ENCODE measurements around the gene FUS. TPM values are rescaled to one million over a fixed set of nuclear protein-coding genes. Genes with fewer than 3 reads are reported as not detected.
A peak's percentile ranks its signal among the peaks of the same experiment; 100 is the strongest.
"Not testable (repeated sequence)": the region's sequence is repeated elsewhere in the genome, so short reads cannot be mapped to it uniquely, and the experiment has no call there.

The FUS gene
- total RNA-seq, 2 experiments from 2014 or later: 552 to 581 TPM

- no peak overlapping the region for H3K4me3 Mint-ChIP-seq
- H3K36me3 Mint-ChIP-seq (ENCODE audit: low read depth): no peaks in the 10 kb centered on the region
- H3K9me3 Mint-ChIP-seq: no peaks in the 10 kb centered on the region
- H3K27ac Mint-ChIP-seq: no peak overlapping the region
- peaks cover 9% of the 10 kb centered on the region for H3K27me3 Mint-ChIP-seq
- CTCF ChIA-PET: interaction anchor here (0.9 kb wide), 1 partner anchor 31 kb away, joined by 3 read pairs; the partner anchor contains the start of gene KAT8
- POLR2A ChIA-PET: no interaction called here
- H3K4me1 Mint-ChIP-seq: peaks cover 22% of the 10 kb centered on the region
- no peak for DNase-seq
These were observed 31.6 kb upstream of the FUS start for GRCh38 chr16:31148281-31148728.

- H3K4me3 Mint-ChIP-seq: no peak overlapping the region
These were observed 31.0 kb upstream of the FUS start for GRCh38 chr16:31148896-31149295.

GRCh38 chr16:31149332-31149731, 30.6 kb upstream of the FUS start:
- H3K4me1 Mint-ChIP-seq: peaks cover 15% of the 10 kb centered on the region
- no peaks in the 10 kb centered on the region for H3K36me3 Mint-ChIP-seq (ENCODE audit: low read depth)
- no peak for DNase-seq
- no peak overlapping the region for H3K4me3 Mint-ChIP-seq
- H3K27me3 Mint-ChIP-seq: peaks cover 10% of the 10 kb centered on the region
- ChIA-PET CTCF (no interaction called here), POLR2A (no interaction called here)
- H3K27ac Mint-ChIP-seq: peak overlapping the region; percentile 22
- H3K9me3 Mint-ChIP-seq: no peaks in the 10 kb centered on the region

More at GRCh38 chr16:31148896-31149295, 31.0 kb upstream of the FUS start:
- H3K36me3 Mint-ChIP-seq (ENCODE audit: low read depth): no peaks in the 10 kb centered on the region
- no peak overlapping the region for H3K27ac Mint-ChIP-seq
- H3K9me3 Mint-ChIP-seq: no peaks in the 10 kb centered on the region
- ChIA-PET POLR2A (no interaction called here), CTCF (no interaction called here)
- DNase-seq: no peak
- peaks cover 9% of the 10 kb centered on the region for H3K27me3 Mint-ChIP-seq
- peaks cover 16% of the 10 kb centered on the region for H3K4me1 Mint-ChIP-seq

DNA sequence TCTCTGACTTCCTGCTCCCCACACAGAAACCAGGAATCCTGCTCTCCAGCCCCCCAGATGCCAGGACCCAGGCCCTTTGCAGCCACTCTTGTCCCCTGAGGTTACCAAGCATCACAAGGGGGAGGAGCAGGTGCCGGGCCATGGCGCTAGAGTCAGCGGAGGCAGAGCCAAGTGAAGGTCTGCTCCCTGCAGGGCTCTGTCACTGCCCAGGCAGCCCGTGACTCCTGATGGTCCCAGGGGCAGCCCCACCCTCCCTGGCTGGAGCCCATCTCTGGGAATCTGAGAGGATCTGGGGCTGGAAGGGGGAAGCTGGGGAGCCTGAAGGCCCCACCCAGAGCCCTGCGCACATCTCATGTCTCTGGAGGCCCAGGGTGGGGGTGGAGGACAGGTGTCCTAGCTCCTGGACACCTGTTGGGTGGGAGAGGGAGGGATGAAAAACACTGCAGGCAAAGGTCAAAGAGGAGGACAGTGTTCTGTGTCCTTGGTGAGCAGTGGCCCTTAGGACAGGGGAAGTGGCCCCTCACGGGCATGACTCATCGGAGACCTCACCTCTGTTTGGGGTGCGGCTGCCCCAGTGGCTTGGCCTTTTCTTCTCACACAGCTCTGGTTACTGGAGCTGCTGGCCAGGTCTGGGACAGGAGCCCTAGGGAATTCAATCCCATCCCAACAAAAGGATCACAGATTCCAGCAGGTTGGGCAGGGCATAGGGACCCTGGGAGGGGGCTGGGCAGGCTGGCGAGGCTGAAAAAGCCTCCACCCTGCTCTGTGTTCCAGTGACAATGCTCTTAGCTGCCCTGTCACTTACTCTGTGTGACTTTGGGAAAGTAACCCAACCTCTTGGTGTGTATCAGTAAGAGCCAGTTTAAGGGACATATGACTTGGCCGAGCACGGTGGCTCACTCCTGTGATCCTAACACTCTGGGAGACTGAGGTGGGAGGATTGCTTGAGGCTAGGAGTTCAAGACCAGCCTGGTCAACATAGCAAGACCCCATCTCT, 29.7 kb upstream of the FUS start, which contains the start of gene PRSS36:
Gene PRSS36 (minus strand): TSS at position 173 of the 997 bp plus-strand sequence. CDS start 31 bp downstream, at position 142.
- H3K4me1 Mint-ChIP-seq: peaks cover 15% of the 10 kb centered on the region
- peak within 1 kb of the TSS; percentile 22 for H3K27ac Mint-ChIP-seq
- DNase-seq: no peak
- H3K36me3 Mint-ChIP-seq (ENCODE audit: low read depth): no peaks in the 10 kb centered on the region
- H3K9me3 Mint-ChIP-seq: no peaks in the 10 kb centered on the region
- no peak within 1 kb of the TSS for H3K4me3 Mint-ChIP-seq
- CTCF ChIA-PET: interaction anchor here (0.6 to 3.0 kb wide), 2 partner anchors 8 to 27 kb away, joined by 3 to 16 read pairs; no protein-coding TSS in a partner anchor
- H3K27me3 Mint-ChIP-seq: peaks cover 12% of the 10 kb centered on the region
- POLR2A ChIA-PET: no interaction called here

DNA sequence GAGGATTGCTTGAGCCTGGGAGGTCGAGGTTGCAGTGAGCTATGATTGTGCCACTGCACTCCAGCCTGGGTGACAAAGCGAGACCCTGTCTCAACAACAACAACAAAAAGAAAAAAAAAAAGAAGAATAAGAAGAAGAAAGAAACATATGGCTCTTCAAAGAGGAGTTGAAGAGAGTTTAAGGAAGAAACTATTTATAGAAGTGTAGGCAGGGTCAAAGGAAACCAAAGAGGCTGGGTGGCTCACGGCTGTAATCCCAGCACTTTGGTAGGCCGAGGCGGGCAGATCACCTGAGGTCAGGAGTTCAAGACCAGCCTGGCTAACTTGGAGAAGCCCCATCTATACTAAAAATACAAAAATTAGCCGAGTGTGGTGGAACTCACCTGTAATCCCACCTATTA, 29.0 kb upstream of the FUS start:
- H3K36me3 Mint-ChIP-seq (ENCODE audit: low read depth); H3K4me1 Mint-ChIP-seq; DNase-seq; POLR2A ChIA-PET; H3K9me3 Mint-ChIP-seq; H3K27ac Mint-ChIP-seq; H3K4me3 Mint-ChIP-seq: not testable (repeated sequence)
- peaks cover 12% of the 10 kb centered on the region for H3K27me3 Mint-ChIP-seq
- CTCF ChIA-PET: interaction anchor here (0.6 to 3.0 kb wide), 3 partner anchors 9 to 34 kb away, joined by 3 to 16 read pairs (median 3); partner anchors contain the start of gene KAT8

- CTCF ChIA-PET: interaction anchor here (0.9 to 3.6 kb wide), 5 partner anchors 11 to 284 kb away, joined by 3 to 33 read pairs (median 3); partner anchors contain the start of gene KAT8
- Mint-ChIP-seq H3K9me3 (no peaks in the 10 kb centered on the region), H3K4me3 (peak overlapping the region; percentile 11), H3K4me1 (peaks cover 12% of the 10 kb centered on the region), H3K36me3 (ENCODE audit: low read depth) (no peaks in the 10 kb centered on the region), H3K27me3 (peaks cover 11% of the 10 kb centered on the region), H3K27ac (no peak overlapping the region)
- DNase-seq: no peak
- POLR2A ChIA-PET: interaction anchor here (1.0 kb wide), 1 partner anchor 26 kb away, joined by 3 read pairs; no protein-coding TSS in a partner anchor
These were observed 22.8 kb upstream of the FUS start for GRCh38 chr16:31157136-31157535.

- H3K36me3 Mint-ChIP-seq (ENCODE audit: low read depth): no peaks in the 10 kb centered on the region
- POLR2A ChIA-PET: no interaction called here
These were observed 12.6 kb upstream of the FUS start for GRCh38 chr16:31167315-31167714.

DNA sequence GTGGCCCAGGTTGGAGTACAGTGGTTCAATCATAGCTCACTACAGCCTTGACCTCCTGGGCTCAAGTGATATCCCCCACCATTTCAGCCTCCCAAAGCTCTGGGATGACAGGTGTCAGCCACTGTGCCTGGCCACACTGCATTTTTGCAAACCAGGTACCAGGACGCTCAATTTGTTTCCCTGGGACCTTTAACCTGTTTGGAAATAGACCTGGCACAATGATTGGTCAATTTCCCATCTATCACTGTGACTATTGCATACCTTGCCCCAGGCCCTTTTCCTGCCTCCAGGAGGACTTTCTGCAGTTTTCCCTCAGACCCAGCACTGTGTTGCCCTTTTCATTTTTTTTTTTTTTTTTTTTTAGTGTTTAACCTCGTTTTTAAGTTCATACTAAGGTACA, 11.1 kb upstream of the FUS start:
- Mint-ChIP-seq H3K4me1 (no peaks in the 10 kb centered on the region), H3K27ac (no peak overlapping the region), H3K36me3 (ENCODE audit: low read depth) (no peaks in the 10 kb centered on the region), H3K4me3 (no peak overlapping the region), H3K27me3 (peaks cover 2% of the 10 kb centered on the region), H3K9me3 (no peaks in the 10 kb centered on the region)
- ChIA-PET POLR2A (no interaction called here), CTCF (interaction anchor here (1.6 kb wide), 1 partner anchor 26 kb away, joined by 5 read pairs; no protein-coding TSS in a partner anchor)
- DNase-seq: no peak

More at GRCh38 chr16:31167315-31167714, 12.6 kb upstream of the FUS start:
- peaks cover 2% of the 10 kb centered on the region for H3K27me3 Mint-ChIP-seq
- no peak overlapping the region for H3K27ac Mint-ChIP-seq
- H3K4me3 Mint-ChIP-seq: no peak overlapping the region
- DNase-seq: no peak
- no peaks in the 10 kb centered on the region for H3K4me1 Mint-ChIP-seq
- CTCF ChIA-PET: interaction anchor here (0.6 to 1.6 kb wide), 3 partner anchors 25 to 232 kb away, joined by 3 to 5 read pairs (median 4); no protein-coding TSS in a partner anchor
- H3K9me3 Mint-ChIP-seq: no peaks in the 10 kb centered on the region

DNA sequence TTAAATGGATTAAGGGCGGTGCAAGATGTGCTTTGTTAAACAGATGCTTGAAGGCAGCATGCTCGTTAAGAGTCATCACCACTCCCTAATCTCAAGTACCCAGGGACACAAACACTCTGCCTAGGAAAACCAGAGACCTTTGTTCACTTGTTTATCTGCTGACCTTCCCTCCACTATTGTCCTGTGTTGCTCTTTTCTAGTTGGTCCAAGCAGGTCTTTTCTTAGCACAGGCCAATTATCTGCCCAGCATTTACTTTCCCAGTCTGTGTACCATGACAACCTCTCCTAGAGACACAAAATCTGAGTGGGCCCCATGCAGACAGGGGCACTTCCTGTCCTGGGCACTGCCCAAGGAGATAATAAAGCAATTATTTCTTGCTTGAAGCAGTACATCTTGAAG, 9.9 kb upstream of the FUS start:
- H3K9me3 Mint-ChIP-seq; H3K27me3 Mint-ChIP-seq; H3K4me1 Mint-ChIP-seq; H3K27ac Mint-ChIP-seq; POLR2A ChIA-PET; DNase-seq; CTCF ChIA-PET; H3K4me3 Mint-ChIP-seq; H3K36me3 Mint-ChIP-seq (ENCODE audit: low read depth): not testable (repeated sequence)

- POLR2A ChIA-PET: no interaction called here
- peak; percentile 74 for DNase-seq
- Mint-ChIP-seq H3K27ac (peak overlapping the region; percentile 99), H3K4me1 (peaks cover 25% of the 10 kb centered on the region), H3K36me3 (ENCODE audit: low read depth) (peaks cover 16% of the 10 kb centered on the region), H3K9me3 (no peaks in the 10 kb centered on the region), H3K4me3 (peak overlapping the region; percentile 63), H3K27me3 (no peaks in the 10 kb centered on the region)
- CTCF ChIA-PET: interaction anchor here (0.5 to 2.6 kb wide), 5 partner anchors 26 to 700 kb away, joined by 3 to 20 read pairs (median 3); partner anchors contain the start of gene KAT8
These were observed 2.8 kb upstream of the FUS start for GRCh38 chr16:31177136-31177535.

DNA sequence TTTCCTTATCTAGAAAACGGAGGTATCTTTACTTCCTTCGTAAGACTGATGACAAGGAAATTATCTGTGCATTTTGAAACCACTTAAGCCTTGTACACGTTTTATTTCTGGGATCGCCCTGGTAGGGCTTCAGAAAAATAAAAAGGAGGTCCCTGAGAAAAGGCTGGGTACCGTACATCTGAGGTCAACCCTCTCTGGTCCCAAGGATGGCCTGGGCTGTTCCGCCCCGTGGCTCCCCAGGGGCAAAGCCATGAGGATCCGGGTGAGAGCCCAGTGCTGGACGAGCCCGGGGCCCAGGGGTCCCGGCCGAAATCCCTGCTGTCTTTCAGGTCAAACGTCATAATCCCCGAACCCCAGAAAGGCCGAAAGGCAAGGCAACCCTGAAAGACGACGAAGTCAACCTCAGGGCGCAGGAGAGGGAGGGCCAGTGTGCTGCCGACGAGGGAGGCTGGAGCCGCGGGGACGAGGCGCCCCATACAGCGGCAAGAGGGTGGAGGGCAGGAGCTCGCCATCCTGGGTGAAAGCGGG, 656 bp upstream of the FUS start:
- H3K9me3 Mint-ChIP-seq: no peaks in the 10 kb centered on the region
- DNase-seq: no peak
- H3K4me1 Mint-ChIP-seq: peaks cover 47% of the 10 kb centered on the region
- peaks cover 36% of the 10 kb centered on the region for H3K36me3 Mint-ChIP-seq (ENCODE audit: low read depth)
- peak overlapping the region; percentile 99 for H3K27ac Mint-ChIP-seq
- POLR2A ChIA-PET: interaction anchor here (0.5 to 2.0 kb wide), 4 partner anchors 37 to 529 kb away, joined by 3 to 9 read pairs (median 4); partner anchors contain the start of gene KAT8
- peak overlapping the region; percentile 89 for H3K4me3 Mint-ChIP-seq
- H3K27me3 Mint-ChIP-seq: no peaks in the 10 kb centered on the region
- CTCF ChIA-PET: interaction anchor here (1.1 to 2.0 kb wide), 4 partner anchors 11 to 263 kb away, joined by 3 to 9 read pairs (median 7); partner anchors contain the start of gene ZNF843

DNA sequence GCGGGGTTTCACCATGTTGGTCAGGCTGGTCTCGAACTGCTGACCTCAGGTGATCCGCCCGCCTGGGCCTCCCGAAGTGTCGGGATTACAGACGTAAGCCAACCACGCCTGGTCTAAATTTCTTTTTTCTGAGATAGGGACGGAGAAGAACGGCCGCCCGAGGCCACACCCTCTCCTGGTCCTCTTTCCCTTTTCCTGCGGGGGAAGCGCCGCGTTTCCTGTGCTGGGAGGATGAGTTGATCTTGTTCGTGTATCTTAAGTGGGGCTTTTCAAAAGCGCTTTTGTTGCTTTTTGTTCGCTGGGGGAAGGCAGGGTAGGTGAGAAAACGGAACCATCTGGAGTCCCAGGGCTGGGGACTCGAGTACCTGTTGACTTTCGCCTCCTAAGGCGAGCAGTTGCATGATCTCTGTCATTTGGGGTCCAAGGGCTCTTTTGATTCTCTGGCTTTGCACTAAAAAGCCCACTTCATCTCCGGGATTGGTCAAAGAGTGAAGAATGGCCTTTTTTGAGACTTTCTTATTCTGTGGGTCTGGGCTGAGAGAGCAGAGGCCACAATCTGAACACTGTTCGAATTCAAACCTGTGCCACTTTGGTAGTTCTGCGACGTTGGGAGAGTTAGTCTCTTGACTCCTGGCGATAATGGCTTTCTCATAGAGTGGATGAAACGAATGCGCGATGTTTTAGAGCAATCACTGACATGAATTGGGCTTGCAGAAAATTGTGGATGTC, 1.3 kb downstream of the FUS start:
- peak overlapping the region; percentile 99 for H3K27ac Mint-ChIP-seq
- peaks cover 55% of the 10 kb centered on the region for H3K36me3 Mint-ChIP-seq (ENCODE audit: low read depth)
- ChIA-PET POLR2A (interaction anchor here (0.8 to 2.0 kb wide), 3 partner anchors 8 to 39 kb away, joined by 6 to 9 read pairs (median 9); partner anchors contain the start of gene PYCARD), CTCF (interaction anchor here (1.6 to 2.0 kb wide), 2 partner anchors 17 to 39 kb away, joined by 8 to 9 read pairs; no protein-coding TSS in a partner anchor)
- peak; percentile 40 for DNase-seq
- H3K4me1 Mint-ChIP-seq: peaks cover 64% of the 10 kb centered on the region
- H3K4me3 Mint-ChIP-seq: peak overlapping the region; percentile 89
- no peaks in the 10 kb centered on the region for H3K27me3 Mint-ChIP-seq
- H3K9me3 Mint-ChIP-seq: no peaks in the 10 kb centered on the region
